GM21360 (cell line): ENCODE results near the gene SIGLEC12.
"Not testable (repeated sequence)": the region's sequence is repeated elsewhere in the genome, so short reads cannot be mapped to it uniquely, and the experiment has no call there.

ENCODE experiments used
- ATAC-seq: cut with Tn5 transposase; IDR thresholded peaks from one replicate; pipeline ENCODE4 v1.9.1; 2021; ENCODE audit warnings: mild to moderate bottlenecking, moderate library complexity; ENCODE audit not compliant: unreplicated experiment

The SIGLEC12 gene

GRCh38 chr19:51460164-51460992 is 41.2 kb downstream of the SIGLEC12 start:
- no peak for ATAC-seq

- ATAC-seq, result no peak
Measured at GRCh38 chr19:51458899-51459505, 42.6 kb downstream of the SIGLEC12 start.

GRCh38 chr19:51458051-51458645 is 43.5 kb downstream of the SIGLEC12 start, which contains the start of gene SIGLEC8:
Gene SIGLEC8 (minus strand): TSS chr19:51458454. CDS start chr19:51458387, 67 bp downstream.
- ATAC-seq, result no peak

- ATAC-seq, result no peak
Measured at GRCh38 chr19:51457351-51458013, 44.1 kb downstream of the SIGLEC12 start.

- ATAC-seq, result no peak
Measured at GRCh38 chr19:51456541-51457290, 44.9 kb downstream of the SIGLEC12 start.

GRCh38 chr19:51450730-51451307 is 50.8 kb downstream of the SIGLEC12 start:
- no peak for ATAC-seq

GRCh38 chr19:51448411-51449016 is 53.1 kb downstream of the SIGLEC12 start:
- no peak for ATAC-seq

GRCh38 chr19:51448011-51448410 is 53.6 kb downstream of the SIGLEC12 start:
- ATAC-seq, result no peak

- ATAC-seq, result not testable (repeated sequence)
Measured at GRCh38 chr19:51447510-51447909, 54.1 kb downstream of the SIGLEC12 start.

GRCh38 chr19:51441410-51442390 is 59.9 kb downstream of the SIGLEC12 start:
- peak; percentile 90 for ATAC-seq
